Heart left ventricle (tissue), 13 donors: ENCODE data around the gene NAB1.

Experiments used
- POLR2A ChIP-seq, 2 donors: fragments of 450-650 bp; IDR thresholded peaks; one replicate each; pipeline ENCODE4 v1.6.1; 2017; ENCODE audit warnings: antibody characterized with exemption in 2 of 2, mild to moderate bottlenecking in 2 of 2, moderate library complexity in 2 of 2
- TF ChIP-seq, protein P1 (sequence below), 12 donors: fragments of 200-600 bp; sonication (generic) in 4 of 12; IDR thresholded peaks; one replicate each; pipeline versions ENCODE4 v1.5.0 to v1.8.0; 2018 to 2022; ENCODE audit warnings: antibody characterized with exemption in 12 of 12, mild to moderate bottlenecking in 5 of 12
- donor health status: ischemic (EF 13 %, LVEDD 7.1; RV severe dilation, severe dysfunction).
- donor health status: DM: no; HTN: yes; CAD: no.
- donor health status: DM: no; HTN: no; CAD: no.
- donor health status: ischemic (EF 25% LVEDD 6.9; RV normal size, moderate dysfunction).
- donor health status: ischemic (EF 25% LVEDD 5.7; RV mildly dilated, moderate dysfunction).
- donor health status: ischemic (EF 35%, LVEDD 5.7; RV mildly dilated, moderate dysfunction).
- donor health status: nonischemic (EF 11% LVEDD 7.7; RV severe dilation, severe dysfunction).
- donor health status: DM: yes; HTN: yes; CAD: no.
- donor health status: PGD.
- donor health status: ischemic (EF 29% LVEDD 5.4; RV normal size, mild dysfunction).
- donor health status: nonischemic (EF 23%, LVEDD 6.1; RV moderate dilation, normal function).

DNA sequence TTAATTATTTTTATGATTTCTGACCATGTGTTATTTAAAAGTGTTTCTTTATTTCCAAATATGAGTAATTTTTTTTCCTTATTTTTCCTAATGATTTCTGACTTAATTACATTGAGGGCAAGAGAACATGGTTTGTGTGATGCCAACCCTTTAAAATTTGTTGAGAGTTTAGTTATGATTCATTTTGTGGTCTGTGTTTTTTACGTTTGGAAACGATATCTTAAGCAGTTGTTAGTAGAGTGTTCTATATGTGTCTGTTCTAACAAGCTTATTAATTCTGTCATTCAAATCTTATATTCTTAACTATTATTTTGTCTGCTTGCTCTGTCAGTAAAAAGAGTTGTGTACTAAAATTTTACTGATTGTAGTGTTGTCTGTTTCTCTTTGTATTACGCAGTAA is 15.0 kb downstream of the NAB1 start:
- TF ChIP-seq, protein P1, sequence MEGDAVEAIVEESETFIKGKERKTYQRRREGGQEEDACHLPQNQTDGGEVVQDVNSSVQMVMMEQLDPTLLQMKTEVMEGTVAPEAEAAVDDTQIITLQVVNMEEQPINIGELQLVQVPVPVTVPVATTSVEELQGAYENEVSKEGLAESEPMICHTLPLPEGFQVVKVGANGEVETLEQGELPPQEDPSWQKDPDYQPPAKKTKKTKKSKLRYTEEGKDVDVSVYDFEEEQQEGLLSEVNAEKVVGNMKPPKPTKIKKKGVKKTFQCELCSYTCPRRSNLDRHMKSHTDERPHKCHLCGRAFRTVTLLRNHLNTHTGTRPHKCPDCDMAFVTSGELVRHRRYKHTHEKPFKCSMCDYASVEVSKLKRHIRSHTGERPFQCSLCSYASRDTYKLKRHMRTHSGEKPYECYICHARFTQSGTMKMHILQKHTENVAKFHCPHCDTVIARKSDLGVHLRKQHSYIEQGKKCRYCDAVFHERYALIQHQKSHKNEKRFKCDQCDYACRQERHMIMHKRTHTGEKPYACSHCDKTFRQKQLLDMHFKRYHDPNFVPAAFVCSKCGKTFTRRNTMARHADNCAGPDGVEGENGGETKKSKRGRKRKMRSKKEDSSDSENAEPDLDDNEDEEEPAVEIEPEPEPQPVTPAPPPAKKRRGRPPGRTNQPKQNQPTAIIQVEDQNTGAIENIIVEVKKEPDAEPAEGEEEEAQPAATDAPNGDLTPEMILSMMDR (IDR thresholded peaks at IDR 0.05) = no peak
- TF ChIP-seq POLR2A (IDR thresholded peaks at IDR 0.05) = no peak
